SK-N-SH (cell line): ENCODE results near the gene MSL3. TPM values are rescaled to one million over a fixed set of nuclear protein-coding genes. Genes with fewer than 3 reads are reported as not detected.

ENCODE experiments used
- CTCF ChIA-PET: fragments of 300-600, 350-600 bp; formaldehyde crosslinking; extraction: SDS; loops from one replicate; lab custom pipeline; 2021; lab: Yijun Ruan, JAX
- POLR2A ChIA-PET: fragments of 350-600 bp; sonication (Branson Sonifier 250); formaldehyde crosslinking; extraction: SDS; loops from one replicate; lab custom pipeline; 2020; ENCODE audit warnings: antibody characterized with exemption, inconsistent platforms; lab: Yijun Ruan, JAX
- DNase-seq: peaks from one replicate; pipeline ENCODE4 v3.0.0; 2012
- H2AFZ ChIP-seq: fragments of 200-600 bp; sonication (generic); 2 replicates; pipeline ENCODE4 v1.8.1; 2016; ENCODE audit warnings: antibody characterized with exemption, mild to moderate bottlenecking, low read depth
- H3F3A ChIP-seq: fragments of 200-600 bp; sonication (generic); replicated peaks from 2 replicates; pipeline ENCODE3; 2016; ENCODE audit warnings: antibody characterized with exemption, mild to moderate bottlenecking; ENCODE audit not compliant: insufficient read depth
- H3K27ac ChIP-seq, 2 experiments: fragments of 200-500 bp in 1 of 2; fragments of 200-600 bp in 1 of 2; sonication (Bioruptor generic) in 1 of 2; sonication (generic), shearing (Covaris generic) in 1 of 2; 2 replicates each; pipeline versions ENCODE4 v1.5.1 to v1.6.1; 2014 to 2016; ENCODE audit warnings: low read depth in 2 of 2, inconsistent platforms in 1 of 2, low read length in 1 of 2, mild to moderate bottlenecking in 1 of 2, mixed read lengths in 1 of 2
- H3K27me3 ChIP-seq: fragments of 200-600 bp; sonication (generic), shearing (Covaris generic); 2 replicates; pipeline ENCODE4 v1.6.1; 2016; ENCODE audit warnings: mixed run types; ENCODE audit not compliant: insufficient read depth
- H3K36me3 ChIP-seq, 2 experiments: fragments of 200-500 bp in 1 of 2; fragments of 200-600 bp in 1 of 2; sonication (Bioruptor generic) in 1 of 2; sonication (generic) in 1 of 2; replicated peaks in 1 of 2; 2 replicates each; pipeline versions ENCODE3 to v1.5.1; 2014 to 2016; ENCODE audit warnings: low read length in 1 of 2, mild to moderate bottlenecking in 1 of 2; ENCODE audit not compliant: insufficient read depth in 2 of 2, control insufficient read depth in 1 of 2
- H3K4me1 ChIP-seq, 2 experiments: fragments of 200-500 bp in 1 of 2; fragments of 200-600 bp in 1 of 2; sonication (Bioruptor generic) in 1 of 2; sonication (generic), shearing (Covaris generic) in 1 of 2; 2 replicates each; pipeline versions ENCODE4 v1.5.1 to v1.6.1; 2014 to 2016; ENCODE audit warnings: low read depth in 1 of 2, low read length in 1 of 2, mixed run types in 1 of 2; ENCODE audit not compliant: insufficient read depth in 2 of 2, control insufficient read depth in 1 of 2
- H3K4me2 ChIP-seq: fragments of 200-600 bp; sonication (generic), shearing (Covaris generic); 2 replicates; pipeline ENCODE4 v1.6.1; 2017; ENCODE audit warnings: mixed run types
- H3K4me3 ChIP-seq, 2 experiments: fragments of 200-500 bp in 1 of 2; fragments of 200-600 bp in 1 of 2; sonication (Bioruptor generic) in 1 of 2; sonication (generic), shearing (Covaris generic) in 1 of 2; 2 replicates each; pipeline versions ENCODE4 v1.5.1 to v1.8.1; 2014 to 2016; ENCODE audit warnings: low read depth in 2 of 2, inconsistent platforms in 1 of 2, low read length in 1 of 2, mild to moderate bottlenecking in 1 of 2, mixed read lengths in 1 of 2, moderate library complexity in 1 of 2
- H3K79me2 ChIP-seq: fragments of 200-600 bp; sonication (generic); 2 replicates; pipeline ENCODE4 v1.8.1; 2017; ENCODE audit warnings: mild to moderate bottlenecking; ENCODE audit not compliant: insufficient read depth
- H3K9ac ChIP-seq: fragments of 200-600 bp; sonication (generic); 2 replicates; pipeline ENCODE4 v1.6.1; 2017; ENCODE audit warnings: mixed run types
- H3K9me2 ChIP-seq: fragments of 200-600 bp; sonication (generic); 2 replicates; pipeline ENCODE4 v1.6.1; 2017; ENCODE audit warnings: mixed run types
- H3K9me3 ChIP-seq: fragments of 200-600 bp; sonication (generic); 2 replicates; pipeline ENCODE4 v1.6.1; 2017; ENCODE audit warnings: mixed run types, mild to moderate bottlenecking, moderate library complexity
- H4K20me1 ChIP-seq: fragments of 200-600 bp; sonication (generic); 2 replicates; pipeline ENCODE4 v1.6.1; 2017; ENCODE audit warnings: mild to moderate bottlenecking, mixed run types; ENCODE audit not compliant: insufficient read depth
- EZH2phosphoT487 ChIP-seq: fragments of 200-600 bp; sonication (generic); IDR thresholded peaks from 2 replicates; pipeline ENCODE4 v1.6.1; 2017; ENCODE audit warnings: low read depth, mixed run types, mild to moderate bottlenecking, antibody characterized with exemption, moderate library complexity, borderline replicate concordance
- FOSL2 ChIP-seq: IDR thresholded peaks from 2 replicates; pipeline ENCODE4 v1.4.0; 2012; ENCODE audit warnings: low read depth, mild to moderate bottlenecking, moderate library complexity, borderline replicate concordance
- FOXM1 ChIP-seq: IDR thresholded peaks from 2 replicates; pipeline ENCODE4 v1.4.0; 2012; ENCODE audit warnings: low read depth, mild to moderate bottlenecking
- GATA2 ChIP-seq: sonication (generic); formaldehyde crosslinking; IDR thresholded peaks from 2 replicates; pipeline ENCODE4 v1.5.0; 2020; ENCODE audit warnings: mild to moderate bottlenecking, missing genetic modification reagents
- MEF2A ChIP-seq: IDR thresholded peaks from 2 replicates; pipeline ENCODE4 v1.4.0; 2012; ENCODE audit warnings: low read depth, borderline replicate concordance
- MXI1 ChIP-seq: IDR thresholded peaks from 2 replicates; pipeline ENCODE4 v1.6.1; 2012; ENCODE audit warnings: mild to moderate bottlenecking, low read depth, low read length, improper control_type of control experiment
- NRF1 ChIP-seq: IDR thresholded peaks from 2 replicates; pipeline ENCODE4 v1.6.1; 2012; ENCODE audit warnings: low read depth, mild to moderate bottlenecking, low read length
- POLR2AphosphoS5 ChIP-seq: IDR thresholded peaks from 2 replicates; pipeline ENCODE4 v1.6.1; 2012; ENCODE audit warnings: low read depth, low read length
- RCOR1 ChIP-seq: fragments of 150-350 bp; IDR thresholded peaks from 2 replicates; pipeline ENCODE4 v1.6.1; 2017; ENCODE audit warnings: antibody characterized with exemption, low read length
- RFX5 ChIP-seq: IDR thresholded peaks from 2 replicates; pipeline ENCODE4 v1.6.1; 2012; ENCODE audit warnings: mild to moderate bottlenecking, improper control_type of control experiment, low read length
- RXRA ChIP-seq: IDR thresholded peaks from 2 replicates; pipeline ENCODE4 v1.4.0; 2012; ENCODE audit warnings: low read depth, mild to moderate bottlenecking, borderline replicate concordance
- SMC3 ChIP-seq: IDR thresholded peaks from 2 replicates; pipeline ENCODE4 v1.6.1; 2012; ENCODE audit warnings: low read depth, low read length, improper control_type of control experiment
- TEAD4 ChIP-seq: IDR thresholded peaks from 2 replicates; pipeline ENCODE4 v1.4.0; 2012; ENCODE audit warnings: mild to moderate bottlenecking, borderline replicate concordance; ENCODE audit not compliant: insufficient read depth
- ZBTB33 ChIP-seq: IDR thresholded peaks from 2 replicates; pipeline ENCODE4 v1.4.0; 2012; ENCODE audit warnings: low read depth, borderline replicate concordance
- WGBS: methylation state at CpG from one replicate; pipeline ENCODE4 v1.1.6; 2017; ENCODE audit warnings: low lambda C conversion rate; 5-methylcytosine and 5-hydroxymethylcytosine counted together
- polyA plus RNA-seq, 3 experiments: library from polyadenylated mRNA; depleted of rRNA; stranded (reverse); fragments of >200 nt; gene quantifications; 2 replicates each; pipeline ENCODE4 v1.2.3, GENCODE V29; 2012
- TF ChIP-seq, protein P1 (sequence below): IDR thresholded peaks from 2 replicates; pipeline ENCODE4 v1.6.1; 2012; ENCODE audit warnings: mild to moderate bottlenecking, low read depth, low read length, moderate library complexity

MSL3 gene
- polyA plus RNA-seq, 1 of the 3 experiments (the other 2 are of a cell fraction), result 21.8 TPM

GRCh38 chrX:11784543-11784942, 26.5 kb downstream of the MSL3 start:
- no peak overlapping the region for H3K27ac ChIP-seq
- no peak overlapping the region for H3K4me3 ChIP-seq
- no peaks in the 10 kb centered on the region for H3K79me2 ChIP-seq
- H3K4me2 ChIP-seq, result no peak overlapping the region
- H3K9ac ChIP-seq, result no peak overlapping the region
- H3F3A ChIP-seq, result no peaks in the 10 kb centered on the region
- no peaks in the 10 kb centered on the region for H4K20me1 ChIP-seq
- no peaks in the 10 kb centered on the region for H3K9me3 ChIP-seq
- no peak overlapping the region for H2AFZ ChIP-seq
- TF ChIP-seq SMC3, result no peak
- no peak for TF ChIP-seq MXI1
- TF ChIP-seq GATA2 (CRISPR knock-in tag), result no peak
- no peak for TF ChIP-seq POLR2AphosphoS5
- no peak for TF ChIP-seq RCOR1
- TF ChIP-seq FOXM1, result no peak
- TF ChIP-seq FOSL2, result no peak
- TF ChIP-seq ZBTB33, result no peak
- no peak for TF ChIP-seq RFX5
- no peak for TF ChIP-seq TEAD4
- TF ChIP-seq NRF1, result no peak
- no peak for TF ChIP-seq RXRA
- TF ChIP-seq EZH2phosphoT487, result no peak
- TF ChIP-seq, protein P1, sequence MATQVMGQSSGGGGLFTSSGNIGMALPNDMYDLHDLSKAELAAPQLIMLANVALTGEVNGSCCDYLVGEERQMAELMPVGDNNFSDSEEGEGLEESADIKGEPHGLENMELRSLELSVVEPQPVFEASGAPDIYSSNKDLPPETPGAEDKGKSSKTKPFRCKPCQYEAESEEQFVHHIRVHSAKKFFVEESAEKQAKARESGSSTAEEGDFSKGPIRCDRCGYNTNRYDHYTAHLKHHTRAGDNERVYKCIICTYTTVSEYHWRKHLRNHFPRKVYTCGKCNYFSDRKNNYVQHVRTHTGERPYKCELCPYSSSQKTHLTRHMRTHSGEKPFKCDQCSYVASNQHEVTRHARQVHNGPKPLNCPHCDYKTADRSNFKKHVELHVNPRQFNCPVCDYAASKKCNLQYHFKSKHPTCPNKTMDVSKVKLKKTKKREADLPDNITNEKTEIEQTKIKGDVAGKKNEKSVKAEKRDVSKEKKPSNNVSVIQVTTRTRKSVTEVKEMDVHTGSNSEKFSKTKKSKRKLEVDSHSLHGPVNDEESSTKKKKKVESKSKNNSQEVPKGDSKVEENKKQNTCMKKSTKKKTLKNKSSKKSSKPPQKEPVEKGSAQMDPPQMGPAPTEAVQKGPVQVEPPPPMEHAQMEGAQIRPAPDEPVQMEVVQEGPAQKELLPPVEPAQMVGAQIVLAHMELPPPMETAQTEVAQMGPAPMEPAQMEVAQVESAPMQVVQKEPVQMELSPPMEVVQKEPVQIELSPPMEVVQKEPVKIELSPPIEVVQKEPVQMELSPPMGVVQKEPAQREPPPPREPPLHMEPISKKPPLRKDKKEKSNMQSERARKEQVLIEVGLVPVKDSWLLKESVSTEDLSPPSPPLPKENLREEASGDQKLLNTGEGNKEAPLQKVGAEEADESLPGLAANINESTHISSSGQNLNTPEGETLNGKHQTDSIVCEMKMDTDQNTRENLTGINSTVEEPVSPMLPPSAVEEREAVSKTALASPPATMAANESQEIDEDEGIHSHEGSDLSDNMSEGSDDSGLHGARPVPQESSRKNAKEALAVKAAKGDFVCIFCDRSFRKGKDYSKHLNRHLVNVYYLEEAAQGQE, result no peak
- TF ChIP-seq MEF2A, result no peak
- no peak for DNase-seq
- H3K9me2 ChIP-seq, result no peaks in the 10 kb centered on the region
- CTCF ChIA-PET, result interaction anchor here (4.2 kb wide), 1 partner anchor 14 kb away, joined by 24 read pairs; no protein-coding TSS in a partner anchor
- H3K27me3 ChIP-seq, result no peaks in the 10 kb centered on the region
- POLR2A ChIA-PET, result no interaction called here
- 13% methylated on average over 1 of the region's 1 CpG for WGBS
- H3K4me1 ChIP-seq, result peaks cover 0 to 2% of the 10 kb centered on the region in 2 experiments; a peak in 1 of 4 replicates
- H3K36me3 ChIP-seq, result no peaks in the 10 kb centered on the region
